GM12892 (cell line): Measurements from ENCODE around the gene KCTD8.
"Not testable (repeated sequence)": the region's sequence is repeated elsewhere in the genome, so short reads cannot be mapped to it uniquely, and the experiment has no call there.

ENCODE experiments used
- DNase-seq: peaks from one replicate; pipeline ENCODE4 v3.0.0; 2011; ENCODE audit not compliant: insufficient read length
- FAIRE-seq: peaks from 2 replicates; lab custom pipeline; 2011; peaks lifted over from hg19 to GRCh38; lab: Jason Lieb, UNC
- POLR2A ChIP-seq: IDR thresholded peaks from 2 replicates; pipeline ENCODE4 v1.6.1; 2011; ENCODE audit warnings: low read depth, low read length, control low read depth
- POLR2AphosphoS5 ChIP-seq: IDR thresholded peaks from 2 replicates; pipeline ENCODE4 v1.6.1; 2011; ENCODE audit warnings: low read depth, low read length, control low read depth
- TAF1 ChIP-seq: IDR thresholded peaks from 2 replicates; pipeline ENCODE4 v1.6.1; 2011; ENCODE audit warnings: low read depth, mild to moderate bottlenecking, control low read depth, low read length, borderline replicate concordance

The KCTD8 gene

GRCh38 chr4:44196796-44197195, 251.8 kb downstream of the KCTD8 start:
- no peak for FAIRE-seq
- DNase-seq = no peak
- TF ChIP-seq POLR2A (no peak), POLR2AphosphoS5 (no peak), TAF1 (no peak)

DNA sequence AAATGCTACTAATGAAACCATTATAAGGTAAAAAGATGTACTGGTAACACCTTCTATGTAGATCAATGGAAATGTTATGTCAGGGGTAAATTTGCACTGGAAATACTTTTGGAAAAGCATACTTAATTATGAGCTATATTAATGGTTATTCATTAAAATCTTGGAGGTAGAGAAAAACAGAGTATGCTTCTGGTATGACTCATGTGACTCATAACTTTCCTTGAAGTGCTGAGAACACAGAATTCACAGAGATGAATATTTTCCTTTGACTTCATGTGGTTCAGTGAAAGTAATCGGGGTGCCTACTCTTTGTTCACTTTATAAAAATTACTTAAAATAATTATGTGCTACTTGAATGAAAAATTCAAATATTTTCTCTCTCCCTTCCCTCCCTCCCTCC, 254.2 kb downstream of the KCTD8 start:
- DNase-seq = no peak
- FAIRE-seq = no peak
- no peak for TF ChIP-seq POLR2A

- TF ChIP-seq TAF1 = no peak
- no peak for TF ChIP-seq POLR2AphosphoS5
- no peak for TF ChIP-seq POLR2A
- no peak for DNase-seq
- no peak for FAIRE-seq
Measured at GRCh38 chr4:44186850-44187246, 261.8 kb downstream of the KCTD8 start.

- DNase-seq (no peak), FAIRE-seq (no peak)
- no peak for TF ChIP-seq TAF1
- no peak for TF ChIP-seq POLR2AphosphoS5
- TF ChIP-seq POLR2A = no peak
Measured at GRCh38 chr4:44186096-44186849, 262.3 kb downstream of the KCTD8 start.

GRCh38 chr4:44181491-44182349, 266.9 kb downstream of the KCTD8 start:
- not testable (repeated sequence) for FAIRE-seq

DNA sequence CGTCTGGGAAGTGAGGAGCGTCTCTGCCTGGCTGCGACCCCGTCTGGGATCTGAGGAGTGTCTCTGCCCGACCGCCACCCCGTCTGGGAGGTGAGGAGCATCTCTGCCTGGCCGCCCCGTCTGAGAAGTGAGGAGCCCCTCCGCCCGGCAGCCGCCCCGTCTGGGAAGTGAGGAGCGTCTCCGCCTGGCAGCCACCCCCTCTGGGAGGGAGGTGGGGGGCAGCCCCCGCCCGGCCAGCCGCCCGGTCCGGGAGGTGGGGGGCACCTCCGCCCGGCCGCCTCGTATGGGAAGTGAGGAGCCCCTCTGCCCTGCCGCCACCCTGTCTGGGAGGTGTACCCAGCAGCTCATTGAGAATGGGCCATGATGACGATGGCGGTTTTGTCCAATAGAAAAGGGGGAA, 280.8 kb downstream of the KCTD8 start:
- DNase-seq, FAIRE-seq: not testable (repeated sequence)

More at GRCh38 chr4:44181491-44182349, 266.9 kb downstream of the KCTD8 start:
- DNase-seq = not testable (repeated sequence)

DNA sequence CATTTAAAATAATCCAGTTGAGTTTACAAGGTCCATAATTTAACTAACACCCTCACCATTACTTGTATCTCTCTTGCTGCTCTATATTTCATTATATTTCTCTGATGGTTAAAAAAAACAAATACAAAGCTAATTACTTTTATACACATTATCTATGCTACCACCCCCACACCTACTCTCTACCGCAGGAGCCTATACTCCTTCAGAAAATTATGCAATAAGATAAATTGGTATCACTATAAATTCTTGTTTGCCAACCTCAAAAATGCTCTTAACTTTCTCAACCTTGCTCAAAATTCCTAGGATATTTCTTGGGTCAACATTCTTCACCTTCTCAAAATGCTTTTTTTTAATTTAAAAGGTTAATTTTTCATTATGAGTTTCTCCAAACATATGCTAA, 282.7 kb downstream of the KCTD8 start:
- FAIRE-seq (no peak), DNase-seq (no peak)
- TF ChIP-seq TAF1 = no peak
- TF ChIP-seq POLR2AphosphoS5 = no peak
- TF ChIP-seq POLR2A = no peak

DNA sequence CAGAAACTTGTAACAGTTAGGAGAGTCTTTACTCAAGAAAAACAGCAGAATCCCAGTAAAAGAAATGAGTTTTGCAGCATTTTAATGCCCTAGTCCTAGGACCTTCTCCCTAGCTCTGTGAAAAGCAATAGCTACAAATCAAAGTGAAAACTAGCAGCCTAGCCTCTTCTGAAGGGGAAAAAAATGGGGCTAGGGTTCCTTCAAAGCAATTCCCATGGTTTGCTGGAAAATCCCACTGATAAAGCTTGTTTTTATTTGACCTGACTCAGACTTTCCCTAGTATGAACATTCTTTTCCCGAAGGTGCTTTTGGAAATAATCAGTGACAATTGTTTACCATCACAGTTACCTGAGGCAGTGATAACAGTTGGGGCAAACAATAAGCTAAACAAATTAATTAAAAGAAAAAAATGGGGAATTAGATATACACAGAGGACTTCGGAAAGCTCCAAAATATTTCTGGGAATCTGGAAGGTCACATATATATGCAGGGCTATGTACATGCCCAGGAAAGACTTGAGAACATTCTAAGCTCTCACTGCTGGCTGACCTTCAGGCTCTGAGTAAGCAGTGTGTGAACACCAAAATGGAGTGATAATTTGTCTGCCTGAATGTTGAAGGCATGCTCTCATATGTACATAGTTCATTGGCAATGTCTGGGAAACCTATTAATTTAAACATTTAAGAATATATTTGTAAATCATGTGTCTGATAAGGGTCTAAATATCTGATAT, 285.9 kb downstream of the KCTD8 start:
- no peak for TF ChIP-seq TAF1
- TF ChIP-seq POLR2AphosphoS5 = no peak
- TF ChIP-seq POLR2A = no peak
- no peak for DNase-seq
- no peak for FAIRE-seq

GRCh38 chr4:44161756-44162155, 286.9 kb downstream of the KCTD8 start:
- DNase-seq = no peak
- TF ChIP-seq TAF1 (no peak), POLR2A (no peak), POLR2AphosphoS5 (no peak)
- FAIRE-seq = no peak

DNA sequence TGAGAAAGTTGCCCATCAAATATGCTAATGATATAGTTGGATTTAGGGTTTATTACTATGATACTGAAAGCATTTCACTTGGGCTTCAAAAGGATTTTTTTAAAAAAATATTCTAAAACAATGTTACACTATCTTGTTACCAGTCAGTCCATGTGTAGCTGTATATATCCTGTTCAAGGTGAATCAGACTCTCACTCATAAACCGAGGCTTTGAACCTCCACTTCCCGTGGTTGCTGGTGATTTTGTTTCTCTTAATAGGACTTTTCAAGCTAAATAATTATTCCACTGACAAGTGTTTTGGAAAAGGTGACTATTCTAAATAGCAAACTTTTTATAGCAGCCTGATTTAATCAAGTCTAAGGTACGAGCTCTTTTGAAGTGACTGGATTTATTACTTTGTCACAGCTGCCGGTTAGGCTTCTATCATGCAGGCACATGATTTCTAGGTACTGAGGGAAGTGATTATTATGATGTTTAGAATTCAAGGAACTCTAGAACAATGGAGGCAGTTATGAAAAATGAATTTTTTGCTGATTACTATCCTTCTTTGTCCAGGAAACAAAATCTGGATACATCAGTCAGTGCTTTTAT, 287.7 kb downstream of the KCTD8 start:
- TF ChIP-seq POLR2AphosphoS5 (no peak), POLR2A (no peak), TAF1 (no peak)
- FAIRE-seq = no peak
- DNase-seq = no peak

DNA sequence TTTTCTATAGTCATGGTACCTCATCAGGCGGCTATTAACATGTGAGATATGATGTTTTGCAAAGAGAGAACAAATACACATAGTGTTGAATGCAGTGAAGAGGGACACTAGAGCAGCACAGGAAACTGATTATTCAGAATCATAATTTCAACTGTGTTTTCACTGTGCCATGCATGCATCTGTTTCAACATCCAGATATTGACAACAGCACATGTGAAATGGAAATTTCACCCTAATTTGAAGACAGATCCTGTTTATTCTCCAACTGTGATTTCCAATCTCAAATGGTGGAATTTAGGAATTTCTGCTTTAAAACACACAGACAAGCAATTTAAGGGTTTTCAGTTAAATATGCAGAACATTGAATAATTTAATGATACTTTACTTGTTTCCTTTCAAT, 288.6 kb downstream of the KCTD8 start:
- no peak for TF ChIP-seq TAF1
- no peak for TF ChIP-seq POLR2A
- FAIRE-seq = no peak
- no peak for DNase-seq

GRCh38 chr4:44157611-44158277, 290.9 kb downstream of the KCTD8 start:
- no peak for DNase-seq
- FAIRE-seq = no peak
- no peak for TF ChIP-seq POLR2AphosphoS5
- TF ChIP-seq POLR2A = no peak
- TF ChIP-seq TAF1 = no peak
